ENCODE results near the gene TMEM69. TPM values are rescaled to one million over a fixed set of nuclear protein-coding genes. Genes with fewer than 3 reads are reported as not detected.

The TMEM69 gene
- total RNA-seq, 1 donor from 2014 or later, result 23.1 TPM

GRCh38 chr1:45644661-45645060 is 43.3 kb upstream of the TMEM69 start:
- no peak overlapping the region for H3K27ac Mint-ChIP-seq (ENCODE audit: unreplicated experiment)
- peaks cover 8% of the 10 kb centered on the region for H3K4me1 Mint-ChIP-seq (ENCODE audit: unreplicated experiment)
- DNase-seq (ENCODE audit: extremely low spot score, unreplicated experiment), result no peak
- peaks cover 32% of the 10 kb centered on the region for H3K36me3 Mint-ChIP-seq (ENCODE audit: unreplicated experiment)
- no peaks in the 10 kb centered on the region for H3K9me3 Mint-ChIP-seq (ENCODE audit: unreplicated experiment)
- no peaks in the 10 kb centered on the region for H3K27me3 Mint-ChIP-seq (ENCODE audit: unreplicated experiment)
- TF ChIP-seq CTCF (IDR thresholded peaks at IDR 0.05), result no peak
- H3K4me3 Mint-ChIP-seq (ENCODE audit: unreplicated experiment), result no peak overlapping the region

GRCh38 chr1:45647248-45648021 is 40.5 kb upstream of the TMEM69 start:
- Mint-ChIP-seq H3K9me3 (ENCODE audit: unreplicated experiment) (no peaks in the 10 kb centered on the region), H3K27ac (ENCODE audit: unreplicated experiment) (no peak overlapping the region), H3K27me3 (ENCODE audit: unreplicated experiment) (no peaks in the 10 kb centered on the region), H3K36me3 (ENCODE audit: unreplicated experiment) (peaks cover 40% of the 10 kb centered on the region), H3K4me3 (ENCODE audit: unreplicated experiment) (no peak overlapping the region), H3K4me1 (ENCODE audit: unreplicated experiment) (peaks cover 8% of the 10 kb centered on the region)
- DNase-seq (ENCODE audit: extremely low spot score, unreplicated experiment), result no peak
- no peak for TF ChIP-seq CTCF (IDR thresholded peaks at IDR 0.05)

GRCh38 chr1:45654540-45655280 is 33.3 kb upstream of the TMEM69 start:
- Mint-ChIP-seq H3K4me3 (ENCODE audit: unreplicated experiment) (no peak overlapping the region), H3K27ac (ENCODE audit: unreplicated experiment) (no peak overlapping the region), H3K36me3 (ENCODE audit: unreplicated experiment) (peaks cover 71% of the 10 kb centered on the region), H3K4me1 (ENCODE audit: unreplicated experiment) (no peaks in the 10 kb centered on the region), H3K27me3 (ENCODE audit: unreplicated experiment) (no peaks in the 10 kb centered on the region), H3K9me3 (ENCODE audit: unreplicated experiment) (no peaks in the 10 kb centered on the region)
- no peak for DNase-seq (ENCODE audit: extremely low spot score, unreplicated experiment)
- TF ChIP-seq CTCF (IDR thresholded peaks at IDR 0.05), result no peak

DNA sequence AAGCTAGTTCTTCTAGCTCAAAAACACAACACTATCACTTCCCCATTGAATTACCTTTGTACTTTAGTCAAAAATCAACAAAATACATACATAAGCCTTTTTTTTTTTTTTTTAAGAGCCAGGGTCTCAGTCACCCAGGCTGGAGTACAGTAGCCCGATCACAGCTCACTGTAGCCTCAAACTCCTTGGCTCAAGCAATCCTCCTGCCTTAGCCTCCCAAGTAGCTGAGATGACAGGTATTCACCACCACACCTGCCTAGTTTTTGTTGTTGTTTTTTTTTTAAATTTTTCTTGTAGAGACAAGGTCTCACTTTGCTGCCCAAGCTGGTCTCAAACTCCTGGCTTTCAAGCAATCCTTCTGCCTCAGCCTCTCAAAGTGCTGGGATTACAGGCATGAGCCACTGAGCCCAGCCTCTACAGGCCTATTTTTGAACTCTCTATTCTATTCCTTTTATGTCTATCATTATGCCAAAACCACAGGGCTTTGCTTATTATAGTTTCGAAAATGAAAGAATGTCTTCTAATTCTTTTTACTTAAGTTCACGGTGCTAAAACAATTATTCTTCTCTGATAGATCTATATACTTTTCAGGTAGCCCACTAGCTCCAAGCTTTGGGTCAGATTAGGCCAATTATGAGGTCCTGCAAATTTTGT is 31.3 kb upstream of the TMEM69 start:
- Mint-ChIP-seq H3K4me3 (ENCODE audit: unreplicated experiment) (no peak overlapping the region), H3K27me3 (ENCODE audit: unreplicated experiment) (no peaks in the 10 kb centered on the region), H3K4me1 (ENCODE audit: unreplicated experiment) (no peaks in the 10 kb centered on the region), H3K27ac (ENCODE audit: unreplicated experiment) (no peak overlapping the region), H3K36me3 (ENCODE audit: unreplicated experiment) (peaks cover 63% of the 10 kb centered on the region), H3K9me3 (ENCODE audit: unreplicated experiment) (no peaks in the 10 kb centered on the region)
- no peak for TF ChIP-seq CTCF (IDR thresholded peaks at IDR 0.05)
- DNase-seq (ENCODE audit: extremely low spot score, unreplicated experiment), result no peak

GRCh38 chr1:45658171-45658570 is 29.8 kb upstream of the TMEM69 start:
- no peak for TF ChIP-seq CTCF (IDR thresholded peaks at IDR 0.05)
- Mint-ChIP-seq H3K36me3 (ENCODE audit: unreplicated experiment) (peaks cover 52% of the 10 kb centered on the region), H3K27ac (ENCODE audit: unreplicated experiment) (no peak overlapping the region)

More at GRCh38 chr1:45658171-45658570, 29.8 kb upstream of the TMEM69 start:
- Mint-ChIP-seq H3K9me3 (ENCODE audit: unreplicated experiment) (no peaks in the 10 kb centered on the region), H3K4me1 (ENCODE audit: unreplicated experiment) (peaks cover 2% of the 10 kb centered on the region), H3K27me3 (ENCODE audit: unreplicated experiment) (no peaks in the 10 kb centered on the region), H3K4me3 (ENCODE audit: unreplicated experiment) (no peak overlapping the region)
- no peak for DNase-seq (ENCODE audit: extremely low spot score, unreplicated experiment)

All from osteocyte (in vitro differentiated cells).